Liver (tissue), 9 donors: Measurements from ENCODE around the gene SYMPK. TPM values are rescaled to one million over a fixed set of nuclear protein-coding genes. Genes with fewer than 3 reads are reported as not detected.
A peak's percentile ranks its signal among the peaks of the same experiment; 100 is the strongest.

ENCODE experiments used
- DNase-seq: peaks from one replicate; pipeline ENCODE4 v3.0.0-alpha.2; 2017; ENCODE audit warnings: low spot score
- H3K27ac ChIP-seq, 2 donors: one replicate each; pipeline ENCODE4 v1.7.0; 2013; ENCODE audit warnings: inconsistent platforms in 2 of 2, low read length in 2 of 2, control low read depth in 1 of 2, low read depth in 1 of 2, mild to moderate bottlenecking in 1 of 2
- H3K27me3 ChIP-seq, 4 donors: one replicate each; pipeline versions ENCODE4 v1.6.1 to v1.7.0; 2013; ENCODE audit warnings: low read length in 3 of 4, inconsistent platforms in 1 of 4, mild to moderate bottlenecking in 1 of 4, moderate library complexity in 1 of 4; ENCODE audit not compliant: control insufficient read depth in 4 of 4, insufficient read depth in 4 of 4
- H3K36me3 ChIP-seq, 4 donors: one replicate each; pipeline versions ENCODE4 v1.6.1 to v1.7.0; 2013; ENCODE audit warnings: low read length in 3 of 4, mild to moderate bottlenecking in 3 of 4, low read depth in 1 of 4, moderate library complexity in 1 of 4; ENCODE audit not compliant: control insufficient read depth in 4 of 4, insufficient read depth in 3 of 4
- H3K4me1 ChIP-seq, 4 donors: one replicate each; pipeline versions ENCODE4 v1.6.1 to v1.7.0; 2013; ENCODE audit warnings: low read length in 3 of 4, mild to moderate bottlenecking in 3 of 4, moderate library complexity in 1 of 4; ENCODE audit not compliant: control insufficient read depth in 4 of 4, insufficient read depth in 4 of 4
- H3K4me3 ChIP-seq, 3 donors: one replicate each; pipeline versions ENCODE4 v1.6.1 to v1.7.0; 2013; ENCODE audit warnings: low read length in 3 of 3, control low read depth in 1 of 3, low read depth in 1 of 3, mild to moderate bottlenecking in 1 of 3
- H3K9ac ChIP-seq, 2 donors: one replicate each; pipeline ENCODE4 v1.7.0; 2013; ENCODE audit warnings: low read length in 2 of 2, mild to moderate bottlenecking in 2 of 2, moderate library complexity in 2 of 2, control low read depth in 1 of 2, low read depth in 1 of 2
- H3K9me3 ChIP-seq, 4 donors: one replicate each; pipeline versions ENCODE4 v1.6.1 to v1.7.0; 2013; ENCODE audit warnings: low read length in 3 of 4; ENCODE audit not compliant: control insufficient read depth in 4 of 4
- EGR1 ChIP-seq, 2 donors: IDR thresholded peaks; 2 replicates each; pipeline ENCODE4 v1.6.1; 2016 to 2018; ENCODE audit warnings: antibody characterized with exemption in 2 of 2, low read depth in 2 of 2
- FOXA1 ChIP-seq: IDR thresholded peaks from 2 replicates; pipeline ENCODE4 v1.6.1; 2016; ENCODE audit warnings: antibody characterized with exemption
- FOXA2 ChIP-seq: IDR thresholded peaks from 2 replicates; pipeline ENCODE4 v1.6.1; 2016; ENCODE audit warnings: antibody characterized with exemption
- GABPA ChIP-seq, 2 donors: IDR thresholded peaks in 1 of 2; conservative IDR thresholded peaks in 1 of 2; 2 replicates each; pipeline ENCODE4 v1.6.1; 2016; ENCODE audit warnings: antibody characterized with exemption in 2 of 2, mild to moderate bottlenecking in 1 of 2, moderate library complexity in 1 of 2
- HNF4A ChIP-seq, 2 donors: conservative IDR thresholded peaks; 2 replicates each; pipeline ENCODE4 v1.6.1; 2016; ENCODE audit warnings: antibody characterized with exemption in 2 of 2, mild to moderate bottlenecking in 2 of 2
- HNF4G ChIP-seq: IDR thresholded peaks from 2 replicates; pipeline ENCODE4 v1.6.1; 2016; ENCODE audit warnings: antibody characterized with exemption
- JUND ChIP-seq, 2 donors: IDR thresholded peaks; 2 replicates each; pipeline ENCODE4 v1.6.1; 2016; ENCODE audit warnings: antibody characterized with exemption in 2 of 2
- MAX ChIP-seq: IDR thresholded peaks from 2 replicates; pipeline ENCODE4 v1.6.1; 2016; ENCODE audit warnings: antibody characterized with exemption
- NR2F2 ChIP-seq: IDR thresholded peaks from 2 replicates; pipeline ENCODE4 v1.6.1; 2016; ENCODE audit warnings: antibody characterized with exemption
- RAD21 ChIP-seq, 2 donors: IDR thresholded peaks; 2 replicates each; pipeline ENCODE4 v1.6.1; 2016; ENCODE audit warnings: antibody characterized with exemption in 2 of 2, mild to moderate bottlenecking in 2 of 2
- RXRA ChIP-seq, 2 donors: IDR thresholded peaks; 2 replicates each; pipeline ENCODE4 v1.6.1; 2017 to 2018; ENCODE audit warnings: antibody characterized with exemption in 2 of 2, mild to moderate bottlenecking in 1 of 2
- SP1 ChIP-seq: IDR thresholded peaks from 2 replicates; pipeline ENCODE4 v1.6.1; 2018; ENCODE audit warnings: antibody characterized with exemption, mild to moderate bottlenecking
- TAF1 ChIP-seq: conservative IDR thresholded peaks from 2 replicates; pipeline ENCODE4 v1.6.1; 2016; ENCODE audit warnings: antibody characterized with exemption, mild to moderate bottlenecking
- YY1 ChIP-seq: IDR thresholded peaks from 2 replicates; pipeline ENCODE4 v1.6.1; 2016; ENCODE audit warnings: antibody characterized with exemption, mild to moderate bottlenecking
- WGBS: extraction: QIAGEN DNeasy Blood & Tissue Kit; methylation state at CpG from one replicate; pipeline ENCODE4 v1.1.7; 2013; 5-methylcytosine and 5-hydroxymethylcytosine counted together
- polyA plus RNA-seq, 2 donors: library from polyadenylated mRNA; stranded (reverse) in 1 of 2; unstranded in 1 of 2; fragments of 200-250 nt in 1 of 2; fragments of >200 nt in 1 of 2; fragmentation: Nextera tagmentation in 1 of 2; extraction: Ambion mirVana in 1 of 2; gene quantifications; one replicate each; pipeline versions ENCODE4 v1.2.1 to v1.2.3, GENCODE V29; 2013 to 2015
- total RNA-seq, 2 donors: library from RNA; depleted of rRNA; stranded (reverse); fragments of >200 nt; gene quantifications; one replicate each; pipeline ENCODE4 v1.2.3, GENCODE V29; 2014
- TF ChIP-seq, protein P1 (sequence below): IDR thresholded peaks from 2 replicates; pipeline ENCODE4 v1.6.1; 2016; ENCODE audit warnings: antibody characterized with exemption
- TF ChIP-seq, protein P2 (sequence below): IDR thresholded peaks from 2 replicates; pipeline ENCODE4 v1.6.1; 2016; ENCODE audit warnings: antibody characterized with exemption, mild to moderate bottlenecking
- TF ChIP-seq, protein P3 (sequence below): fragments of 150-350 bp; IDR thresholded peaks from 2 replicates; pipeline ENCODE4 v1.5.1; 2017; ENCODE audit warnings: improper control_type of control experiment, low read depth, low read length; ENCODE audit not compliant: missing input control
- donor health status: healthy.
- donor health status: healthy.
- donor health status: healthy.
- donor health status: healthy.
- donor health status: healthy.

The SYMPK gene
- total and polyA plus RNA-seq, 4 donors = 5.5 to 26.1 (median 24.1) TPM

- Histone ChIP-seq H3K9ac (no peak within 1 kb of the TSS), H3K9me3 (no peaks in the 10 kb centered on the region), H3K27me3 (no peaks in the 10 kb centered on the region), H3K27ac (no peak within 1 kb of the TSS), H3K4me3 (peak within 1 kb of the TSS; percentile 70 to 93 (median 71)), H3K36me3 (peaks cover 0 to 16% (median 4%) of the 10 kb centered on the region in 4 donors), H3K4me1 (peaks cover 0 to 14% (median 13%) of the 10 kb centered on the region in 4 donors)
- DNase-seq = peak; percentile 100
- TF ChIP-seq EGR1 (IDR thresholded peaks at IDR 0.05; ENCODE audit: low read depth in 2 of 2) (peak; percentile 97 to 99), MAX (no peak), FOXA1 (no peak), HNF4A (conservative IDR thresholded peaks at IDR 0.05) (no peak), GABPA (IDR thresholded peaks at IDR 0.05 in 1 of 2, conservative IDR thresholded peaks at IDR 0.05 in 1 of 2) (peak in 1 of 2 donors; percentile 88), RXRA (IDR thresholded peaks at IDR 0.05) (no peak), RAD21 (IDR thresholded peaks at IDR 0.05) (no peak), SP1 (peak; percentile 69), YY1 (peak; percentile 44)
- TF ChIP-seq, protein P1, sequence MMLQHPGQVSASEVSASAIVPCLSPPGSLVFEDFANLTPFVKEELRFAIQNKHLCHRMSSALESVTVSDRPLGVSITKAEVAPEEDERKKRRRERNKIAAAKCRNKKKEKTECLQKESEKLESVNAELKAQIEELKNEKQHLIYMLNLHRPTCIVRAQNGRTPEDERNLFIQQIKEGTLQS = no peak
- TF ChIP-seq, protein P2, sequence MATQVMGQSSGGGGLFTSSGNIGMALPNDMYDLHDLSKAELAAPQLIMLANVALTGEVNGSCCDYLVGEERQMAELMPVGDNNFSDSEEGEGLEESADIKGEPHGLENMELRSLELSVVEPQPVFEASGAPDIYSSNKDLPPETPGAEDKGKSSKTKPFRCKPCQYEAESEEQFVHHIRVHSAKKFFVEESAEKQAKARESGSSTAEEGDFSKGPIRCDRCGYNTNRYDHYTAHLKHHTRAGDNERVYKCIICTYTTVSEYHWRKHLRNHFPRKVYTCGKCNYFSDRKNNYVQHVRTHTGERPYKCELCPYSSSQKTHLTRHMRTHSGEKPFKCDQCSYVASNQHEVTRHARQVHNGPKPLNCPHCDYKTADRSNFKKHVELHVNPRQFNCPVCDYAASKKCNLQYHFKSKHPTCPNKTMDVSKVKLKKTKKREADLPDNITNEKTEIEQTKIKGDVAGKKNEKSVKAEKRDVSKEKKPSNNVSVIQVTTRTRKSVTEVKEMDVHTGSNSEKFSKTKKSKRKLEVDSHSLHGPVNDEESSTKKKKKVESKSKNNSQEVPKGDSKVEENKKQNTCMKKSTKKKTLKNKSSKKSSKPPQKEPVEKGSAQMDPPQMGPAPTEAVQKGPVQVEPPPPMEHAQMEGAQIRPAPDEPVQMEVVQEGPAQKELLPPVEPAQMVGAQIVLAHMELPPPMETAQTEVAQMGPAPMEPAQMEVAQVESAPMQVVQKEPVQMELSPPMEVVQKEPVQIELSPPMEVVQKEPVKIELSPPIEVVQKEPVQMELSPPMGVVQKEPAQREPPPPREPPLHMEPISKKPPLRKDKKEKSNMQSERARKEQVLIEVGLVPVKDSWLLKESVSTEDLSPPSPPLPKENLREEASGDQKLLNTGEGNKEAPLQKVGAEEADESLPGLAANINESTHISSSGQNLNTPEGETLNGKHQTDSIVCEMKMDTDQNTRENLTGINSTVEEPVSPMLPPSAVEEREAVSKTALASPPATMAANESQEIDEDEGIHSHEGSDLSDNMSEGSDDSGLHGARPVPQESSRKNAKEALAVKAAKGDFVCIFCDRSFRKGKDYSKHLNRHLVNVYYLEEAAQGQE = no peak
- under 1% methylated on average over 86 of the region's 86 CpGs for WGBS
Observed at GRCh38 chr19:45792470-45793177, 70.3 kb downstream of the SYMPK start, which contains the start of gene DMWD. Gene DMWD, minus strand, starts transcription at chr19:45792845. Its CDS starts 89 bp downstream, at chr19:45792756.

GRCh38 chr19:45791744-45792469, 71.0 kb downstream of the SYMPK start:
- 10% methylated on average over 31 of the region's 31 CpGs for WGBS
- Histone ChIP-seq H3K4me3 (peak overlapping the region; percentile 70 to 93 (median 71)), H3K36me3 (peaks cover 0 to 18% (median 4%) of the 10 kb centered on the region in 4 donors), H3K27me3 (no peaks in the 10 kb centered on the region), H3K9me3 (no peaks in the 10 kb centered on the region), H3K27ac (no peak overlapping the region), H3K4me1 (peaks cover 0 to 14% (median 13%) of the 10 kb centered on the region in 4 donors), H3K9ac (no peak overlapping the region)
- no peak for DNase-seq
- TF ChIP-seq FOXA1 = no peak
- TF ChIP-seq, protein P3, sequence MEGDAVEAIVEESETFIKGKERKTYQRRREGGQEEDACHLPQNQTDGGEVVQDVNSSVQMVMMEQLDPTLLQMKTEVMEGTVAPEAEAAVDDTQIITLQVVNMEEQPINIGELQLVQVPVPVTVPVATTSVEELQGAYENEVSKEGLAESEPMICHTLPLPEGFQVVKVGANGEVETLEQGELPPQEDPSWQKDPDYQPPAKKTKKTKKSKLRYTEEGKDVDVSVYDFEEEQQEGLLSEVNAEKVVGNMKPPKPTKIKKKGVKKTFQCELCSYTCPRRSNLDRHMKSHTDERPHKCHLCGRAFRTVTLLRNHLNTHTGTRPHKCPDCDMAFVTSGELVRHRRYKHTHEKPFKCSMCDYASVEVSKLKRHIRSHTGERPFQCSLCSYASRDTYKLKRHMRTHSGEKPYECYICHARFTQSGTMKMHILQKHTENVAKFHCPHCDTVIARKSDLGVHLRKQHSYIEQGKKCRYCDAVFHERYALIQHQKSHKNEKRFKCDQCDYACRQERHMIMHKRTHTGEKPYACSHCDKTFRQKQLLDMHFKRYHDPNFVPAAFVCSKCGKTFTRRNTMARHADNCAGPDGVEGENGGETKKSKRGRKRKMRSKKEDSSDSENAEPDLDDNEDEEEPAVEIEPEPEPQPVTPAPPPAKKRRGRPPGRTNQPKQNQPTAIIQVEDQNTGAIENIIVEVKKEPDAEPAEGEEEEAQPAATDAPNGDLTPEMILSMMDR = no peak
- TF ChIP-seq TAF1 = no peak
- no peak for TF ChIP-seq EGR1 (IDR thresholded peaks at IDR 0.05; ENCODE audit: low read depth in 2 of 2)
- no peak for TF ChIP-seq MAX
- TF ChIP-seq SP1 = no peak
- no peak for TF ChIP-seq HNF4G
- TF ChIP-seq JUND (IDR thresholded peaks at IDR 0.05) = no peak
- no peak for TF ChIP-seq RXRA (IDR thresholded peaks at IDR 0.05)
- no peak for TF ChIP-seq GABPA (IDR thresholded peaks at IDR 0.05 in 1 of 2, conservative IDR thresholded peaks at IDR 0.05 in 1 of 2)
- TF ChIP-seq NR2F2 = no peak
- TF ChIP-seq, protein P2 = no peak
- TF ChIP-seq FOXA2 = no peak
- TF ChIP-seq YY1 = no peak
- TF ChIP-seq HNF4A (conservative IDR thresholded peaks at IDR 0.05) = no peak
